HEK293 (cell line): ENCODE results near the gene C19orf44.
"Not testable (repeated sequence)": the region's sequence is repeated elsewhere in the genome, so short reads cannot be mapped to it uniquely, and the experiment has no call there.

Experiments
- YY1 ChIP-seq: fragments of 450-650 bp; formaldehyde crosslinking; IDR thresholded peaks from 2 replicates; pipeline ENCODE4 v1.5.1; 2018; ENCODE audit warnings: missing biosample characterization, missing genetic modification characterization
- ZIC2 ChIP-seq: fragments of 450-650 bp; formaldehyde crosslinking; IDR thresholded peaks from 2 replicates; pipeline ENCODE4 v1.5.1; 2016; ENCODE audit warnings: missing biosample characterization, missing genetic modification characterization
- ZNF140 ChIP-seq: fragments of 450-650 bp; formaldehyde crosslinking; IDR thresholded peaks from 2 replicates; pipeline ENCODE4 v1.5.1; 2016; ENCODE audit warnings: missing biosample characterization, missing genetic modification characterization
- ZNF830 ChIP-seq: fragments of 450-650 bp; IDR thresholded peaks from 2 replicates; pipeline ENCODE4 v1.5.0; 2018; ENCODE audit warnings: missing biosample characterization, missing genetic modification characterization, low read depth, mild to moderate bottlenecking, moderate library complexity
- TF ChIP-seq, protein P1 (sequence below): fragments of 450-650 bp; formaldehyde crosslinking; IDR thresholded peaks from 2 replicates; pipeline ENCODE4 v1.5.1; 2016; ENCODE audit warnings: missing biosample characterization, missing genetic modification characterization

- TF ChIP-seq ZIC2 (tag by site-specific recombination); ZNF140; ZNF830 (tag by site-specific recombination); YY1 (tag by site-specific recombination): not testable (repeated sequence)
- TF ChIP-seq, protein P1, sequence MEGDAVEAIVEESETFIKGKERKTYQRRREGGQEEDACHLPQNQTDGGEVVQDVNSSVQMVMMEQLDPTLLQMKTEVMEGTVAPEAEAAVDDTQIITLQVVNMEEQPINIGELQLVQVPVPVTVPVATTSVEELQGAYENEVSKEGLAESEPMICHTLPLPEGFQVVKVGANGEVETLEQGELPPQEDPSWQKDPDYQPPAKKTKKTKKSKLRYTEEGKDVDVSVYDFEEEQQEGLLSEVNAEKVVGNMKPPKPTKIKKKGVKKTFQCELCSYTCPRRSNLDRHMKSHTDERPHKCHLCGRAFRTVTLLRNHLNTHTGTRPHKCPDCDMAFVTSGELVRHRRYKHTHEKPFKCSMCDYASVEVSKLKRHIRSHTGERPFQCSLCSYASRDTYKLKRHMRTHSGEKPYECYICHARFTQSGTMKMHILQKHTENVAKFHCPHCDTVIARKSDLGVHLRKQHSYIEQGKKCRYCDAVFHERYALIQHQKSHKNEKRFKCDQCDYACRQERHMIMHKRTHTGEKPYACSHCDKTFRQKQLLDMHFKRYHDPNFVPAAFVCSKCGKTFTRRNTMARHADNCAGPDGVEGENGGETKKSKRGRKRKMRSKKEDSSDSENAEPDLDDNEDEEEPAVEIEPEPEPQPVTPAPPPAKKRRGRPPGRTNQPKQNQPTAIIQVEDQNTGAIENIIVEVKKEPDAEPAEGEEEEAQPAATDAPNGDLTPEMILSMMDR (tag by site-specific recombination) = not testable (repeated sequence)
These were observed 47.3 kb upstream of the C19orf44 start for GRCh38 chr19:16448872-16449271.
